Ammon's horn (tissue), 1 donor: Measurements from ENCODE around the gene CTSW.

Experiments used
- DNase-seq: peaks from one replicate; pipeline ENCODE4 v3.0.0-alpha.2; 2016; ENCODE audit warnings: low spot score

Gene CTSW

GRCh38 chr11:65928667-65929066 lies 49.0 kb downstream of the CTSW start:
- no peak for DNase-seq

- no peak for DNase-seq
These were observed 52.3 kb downstream of the CTSW start for GRCh38 chr11:65931773-65932557.

GRCh38 chr11:65932558-65932919 lies 52.9 kb downstream of the CTSW start:
- DNase-seq: no peak
